ENCODE results near the gene NOVA2.

DNA sequence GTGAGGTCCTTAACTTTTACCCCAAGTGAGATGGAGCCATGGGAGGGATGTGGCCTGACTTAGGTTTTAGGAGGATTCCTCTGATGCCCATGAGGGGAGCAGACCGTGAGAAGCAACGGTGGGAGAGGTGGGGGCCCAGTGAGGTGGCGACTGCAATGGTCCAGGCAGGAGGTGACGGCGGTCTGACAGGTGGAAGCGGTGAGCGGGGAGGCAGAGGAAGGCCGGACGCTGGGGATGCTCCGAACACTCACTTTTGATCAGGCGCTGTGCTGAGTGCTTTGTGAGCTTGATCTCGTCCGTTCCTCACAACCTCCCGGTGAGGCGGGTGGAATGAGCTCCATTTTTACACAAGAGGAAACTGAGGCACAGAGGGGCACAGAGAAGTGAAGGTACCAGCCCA lies 11.6 kb downstream of the NOVA2 start:
- TF ChIP-seq, protein P1, sequence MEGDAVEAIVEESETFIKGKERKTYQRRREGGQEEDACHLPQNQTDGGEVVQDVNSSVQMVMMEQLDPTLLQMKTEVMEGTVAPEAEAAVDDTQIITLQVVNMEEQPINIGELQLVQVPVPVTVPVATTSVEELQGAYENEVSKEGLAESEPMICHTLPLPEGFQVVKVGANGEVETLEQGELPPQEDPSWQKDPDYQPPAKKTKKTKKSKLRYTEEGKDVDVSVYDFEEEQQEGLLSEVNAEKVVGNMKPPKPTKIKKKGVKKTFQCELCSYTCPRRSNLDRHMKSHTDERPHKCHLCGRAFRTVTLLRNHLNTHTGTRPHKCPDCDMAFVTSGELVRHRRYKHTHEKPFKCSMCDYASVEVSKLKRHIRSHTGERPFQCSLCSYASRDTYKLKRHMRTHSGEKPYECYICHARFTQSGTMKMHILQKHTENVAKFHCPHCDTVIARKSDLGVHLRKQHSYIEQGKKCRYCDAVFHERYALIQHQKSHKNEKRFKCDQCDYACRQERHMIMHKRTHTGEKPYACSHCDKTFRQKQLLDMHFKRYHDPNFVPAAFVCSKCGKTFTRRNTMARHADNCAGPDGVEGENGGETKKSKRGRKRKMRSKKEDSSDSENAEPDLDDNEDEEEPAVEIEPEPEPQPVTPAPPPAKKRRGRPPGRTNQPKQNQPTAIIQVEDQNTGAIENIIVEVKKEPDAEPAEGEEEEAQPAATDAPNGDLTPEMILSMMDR (IDR thresholded peaks at IDR 0.05), result no peak
- no peak for TF ChIP-seq POLR2A (IDR thresholded peaks at IDR 0.05)

Data from esophagus squamous epithelium (tissue), 4 donors.